AG04450 (cell line): ENCODE results near the gene XCL1. TPM values are rescaled to one million over a fixed set of nuclear protein-coding genes. Genes with fewer than 3 reads are reported as not detected.

Source experiments
- CTCF ChIA-PET: fragments of 300-600, 350-600 bp; formaldehyde crosslinking; extraction: SDS; loops from one replicate; lab custom pipeline; 2022; ENCODE audit warnings: antibody characterized with exemption, inconsistent platforms; lab: Charles Lee
- POLR2A ChIA-PET: fragments of 350-600 bp; formaldehyde crosslinking; extraction: SDS; loops from one replicate; lab custom pipeline; 2021; ENCODE audit warnings: antibody characterized with exemption, inconsistent platforms; lab: Yijun Ruan, JAX
- DNase-seq: peaks from one replicate; pipeline ENCODE4 v3.0.0-alpha.2; 2011; ENCODE audit warnings: low read depth, low spot score
- H3K27ac ChIP-seq: one replicate; pipeline ENCODE4 v1.5.1; 2012; ENCODE audit warnings: low read depth, low read length, control low read depth
- H3K27me3 ChIP-seq: one replicate; pipeline ENCODE4 v1.6.0; 2012; ENCODE audit warnings: low read length; ENCODE audit not compliant: control insufficient read depth, insufficient read depth
- H3K4me3 ChIP-seq: 2 replicates; pipeline ENCODE4 v1.5.1; 2011; ENCODE audit warnings: mild to moderate bottlenecking, low read depth, low read length, control low read depth
- H3K9me3 ChIP-seq: 2 replicates; pipeline ENCODE4 v1.5.1; 2012; ENCODE audit warnings: low read length; ENCODE audit not compliant: control insufficient read depth, insufficient read depth
- CTCF ChIP-seq: IDR thresholded peaks from 2 replicates; pipeline ENCODE4 v1.5.1; 2011; ENCODE audit warnings: low read depth, low read length, control low read depth, inconsistent platforms
- polyA plus RNA-seq: library from polyadenylated mRNA; depleted of rRNA; stranded (reverse); fragments of >200 nt; gene quantifications from 2 replicates; pipeline ENCODE4 v1.2.3, GENCODE V29; 2011

The XCL1 gene
- polyA plus RNA-seq, 1 experiment, result not detected

DNA sequence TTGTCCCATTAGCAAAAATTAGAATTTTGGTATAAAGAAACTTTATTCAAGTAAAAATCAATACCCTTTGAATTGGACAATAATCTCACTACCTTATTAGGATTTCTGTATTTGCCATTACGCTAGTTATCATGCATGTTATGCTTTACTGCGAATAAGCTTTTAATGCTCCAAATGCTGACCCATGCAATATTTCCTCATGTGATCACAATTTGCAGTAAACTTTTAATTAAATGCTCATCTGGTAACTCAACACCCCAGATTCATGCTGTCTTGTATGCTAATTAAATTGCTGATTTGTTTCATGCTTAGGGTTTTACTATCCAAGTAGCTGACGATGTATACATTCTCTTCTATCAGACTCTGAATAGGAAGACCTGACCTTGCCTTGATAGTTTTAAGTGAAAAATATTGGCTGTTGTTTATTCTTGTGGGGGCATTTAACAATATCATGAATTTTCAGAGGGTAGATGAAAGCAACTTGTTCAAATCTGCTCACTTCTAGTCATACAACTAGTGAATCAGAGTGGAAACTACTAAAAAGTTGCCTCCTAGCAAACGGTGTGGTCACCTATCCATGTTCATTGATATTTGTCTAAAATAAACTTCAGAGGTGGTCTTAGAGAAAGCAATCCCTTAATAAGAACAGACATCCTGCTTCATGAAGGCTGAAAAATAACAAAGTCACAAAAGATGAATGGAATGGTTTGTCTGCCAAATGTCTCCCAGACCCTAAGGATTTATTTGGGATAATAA lies 5.6 kb downstream of the XCL1 start:
- DNase-seq, result no peak
- Histone ChIP-seq H3K27ac (no peak overlapping the region), H3K27me3 (no peaks in the 10 kb centered on the region), H3K4me3 (no peak overlapping the region), H3K9me3 (no peaks in the 10 kb centered on the region)
- TF ChIP-seq CTCF, result no peak
- POLR2A ChIA-PET, result no interaction called here
- CTCF ChIA-PET, result interaction anchor here (0.6 to 1.6 kb wide), 2 partner anchors 142 to 723 kb away, joined by 3 to 5 read pairs; no protein-coding TSS in a partner anchor

DNA sequence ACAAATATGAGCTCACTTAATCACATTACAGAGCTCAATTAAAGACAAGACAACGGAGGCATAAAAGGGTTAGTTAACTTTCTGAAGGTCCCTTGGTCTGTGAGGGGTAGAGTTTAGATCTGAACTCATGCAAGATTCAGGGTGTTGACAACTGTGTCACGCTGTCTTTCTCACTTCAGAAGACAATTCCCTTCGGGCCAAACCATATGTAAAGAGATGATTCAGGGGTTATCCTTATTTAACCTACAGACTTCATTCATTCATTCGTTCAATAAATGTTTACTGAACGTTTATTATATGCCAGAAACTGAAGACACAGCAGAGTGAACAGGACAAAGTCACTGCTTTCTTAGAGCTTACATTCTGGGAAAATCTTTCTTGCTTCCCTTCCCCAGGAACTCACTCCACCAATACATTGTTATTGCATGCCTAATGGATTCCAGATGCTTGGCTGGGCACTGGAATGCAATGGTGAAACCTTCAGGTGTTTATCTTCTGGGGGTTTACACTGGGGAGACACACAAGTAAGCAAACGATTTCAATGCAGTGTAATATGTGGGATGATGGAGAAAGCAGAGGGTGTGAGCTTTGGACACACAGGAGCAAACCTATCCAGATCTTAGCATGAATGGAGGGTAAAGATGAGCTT lies 6.4 kb downstream of the XCL1 start:
- TF ChIP-seq CTCF, result no peak
- Histone ChIP-seq H3K27me3 (no peaks in the 10 kb centered on the region), H3K9me3 (no peaks in the 10 kb centered on the region), H3K4me3 (no peak overlapping the region), H3K27ac (no peak overlapping the region)
- ChIA-PET POLR2A (no interaction called here), CTCF (interaction anchor here (0.6 to 1.6 kb wide), 2 partner anchors 143 to 722 kb away, joined by 3 to 5 read pairs; no protein-coding TSS in a partner anchor)
- DNase-seq, result no peak

DNA sequence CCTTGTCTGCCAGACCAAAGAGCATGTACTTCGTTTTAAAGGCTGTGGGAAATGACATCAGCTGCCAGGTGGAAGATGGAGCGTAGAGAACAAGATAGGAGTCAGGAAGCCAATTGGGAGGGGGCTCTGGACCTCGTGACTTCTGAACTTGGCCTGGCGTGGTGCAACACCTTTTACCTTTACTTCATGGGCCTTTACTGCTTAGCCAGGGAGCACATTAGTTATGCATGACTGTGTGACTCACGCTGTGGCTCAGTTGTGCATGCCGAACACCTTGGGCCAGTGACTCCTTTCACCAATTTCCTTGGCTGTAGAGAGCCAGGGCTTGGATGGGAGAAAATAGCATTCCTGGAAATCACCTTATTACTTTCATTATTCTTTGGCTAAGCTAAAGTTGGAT lies 7.2 kb downstream of the XCL1 start:
- no peak for DNase-seq
- Histone ChIP-seq H3K27me3 (no peaks in the 10 kb centered on the region), H3K4me3 (no peak overlapping the region), H3K9me3 (no peaks in the 10 kb centered on the region), H3K27ac (no peak overlapping the region)
- POLR2A ChIA-PET, result no interaction called here
- CTCF ChIA-PET, result interaction anchor here (1.1 kb wide), 1 partner anchor 241 kb away, joined by 3 read pairs; no protein-coding TSS in a partner anchor
- TF ChIP-seq CTCF, result no peak

DNA sequence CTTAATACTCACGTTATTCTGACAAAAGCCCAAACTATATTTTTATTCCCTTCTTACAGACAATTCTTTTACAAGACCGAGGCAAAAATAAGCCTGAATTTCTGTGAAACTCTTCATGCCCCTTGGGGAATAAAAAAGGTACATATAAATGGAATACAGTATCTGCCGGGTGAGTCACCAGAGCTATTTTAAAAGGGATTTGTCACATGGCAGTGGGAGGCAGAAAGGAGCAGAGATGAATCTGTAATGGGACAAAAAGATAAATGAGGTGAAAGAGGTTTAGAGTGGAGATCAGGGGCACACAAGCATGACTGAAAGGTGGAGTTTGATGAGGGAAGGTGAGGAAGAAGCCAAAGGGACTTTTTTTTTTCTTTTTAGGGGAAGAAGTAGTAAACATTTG lies 8.8 kb downstream of the XCL1 start:
- TF ChIP-seq CTCF, result no peak
- CTCF ChIA-PET, result interaction anchor here (0.8 to 1.0 kb wide), 2 partner anchors 18 to 68 kb away, joined by 3 to 5 read pairs; no protein-coding TSS in a partner anchor
- no peak overlapping the region for H3K27ac ChIP-seq
- POLR2A ChIA-PET, result no interaction called here
- no peaks in the 10 kb centered on the region for H3K27me3 ChIP-seq
- DNase-seq, result no peak
- no peaks in the 10 kb centered on the region for H3K9me3 ChIP-seq
- H3K4me3 ChIP-seq, result no peak overlapping the region

- Histone ChIP-seq H3K4me3 (no peak overlapping the region), H3K9me3 (no peaks in the 10 kb centered on the region), H3K27me3 (no peaks in the 10 kb centered on the region), H3K27ac (no peak overlapping the region)
- no peak for DNase-seq
- POLR2A ChIA-PET, result no interaction called here
- no peak for TF ChIP-seq CTCF
- CTCF ChIA-PET, result no interaction called here
Observed at GRCh38 chr1:168585937-168586336, 9.5 kb downstream of the XCL1 start.
